H7 (cell line): ENCODE data around the gene ZFP36. TPM values are rescaled to one million over a fixed set of nuclear protein-coding genes. Genes with fewer than 3 reads are reported as not detected.

Experiments used
- DNase-seq: peaks from one replicate; pipeline ENCODE4 v3.0.0; 2012
- H3K27me3 ChIP-seq: 2 replicates; pipeline ENCODE4 v1.6.0; 2011; ENCODE audit warnings: mild to moderate bottlenecking, low read length; ENCODE audit not compliant: control insufficient read depth, insufficient read depth
- H3K36me3 ChIP-seq: replicated peaks from 2 replicates; pipeline ENCODE4 v1.5.1; 2011; ENCODE audit warnings: low read length; ENCODE audit not compliant: control insufficient read depth, insufficient read depth
- H3K4me3 ChIP-seq: 2 replicates; pipeline ENCODE4 v1.5.1; 2011; ENCODE audit warnings: low read depth, mild to moderate bottlenecking, control low read depth, low read length, moderate library complexity; ENCODE audit not compliant: insufficient read depth
- total RNA-seq: library from RNA; depleted of rRNA; stranded (reverse); fragments of >200 nt; shearing (Covaris generic); gene quantifications from 2 replicates; pipeline ENCODE4 v1.2.3, GENCODE V29; 2014

Gene ZFP36
- total RNA-seq, 1 experiment from 2014 or later = 2.2 TPM

DNA sequence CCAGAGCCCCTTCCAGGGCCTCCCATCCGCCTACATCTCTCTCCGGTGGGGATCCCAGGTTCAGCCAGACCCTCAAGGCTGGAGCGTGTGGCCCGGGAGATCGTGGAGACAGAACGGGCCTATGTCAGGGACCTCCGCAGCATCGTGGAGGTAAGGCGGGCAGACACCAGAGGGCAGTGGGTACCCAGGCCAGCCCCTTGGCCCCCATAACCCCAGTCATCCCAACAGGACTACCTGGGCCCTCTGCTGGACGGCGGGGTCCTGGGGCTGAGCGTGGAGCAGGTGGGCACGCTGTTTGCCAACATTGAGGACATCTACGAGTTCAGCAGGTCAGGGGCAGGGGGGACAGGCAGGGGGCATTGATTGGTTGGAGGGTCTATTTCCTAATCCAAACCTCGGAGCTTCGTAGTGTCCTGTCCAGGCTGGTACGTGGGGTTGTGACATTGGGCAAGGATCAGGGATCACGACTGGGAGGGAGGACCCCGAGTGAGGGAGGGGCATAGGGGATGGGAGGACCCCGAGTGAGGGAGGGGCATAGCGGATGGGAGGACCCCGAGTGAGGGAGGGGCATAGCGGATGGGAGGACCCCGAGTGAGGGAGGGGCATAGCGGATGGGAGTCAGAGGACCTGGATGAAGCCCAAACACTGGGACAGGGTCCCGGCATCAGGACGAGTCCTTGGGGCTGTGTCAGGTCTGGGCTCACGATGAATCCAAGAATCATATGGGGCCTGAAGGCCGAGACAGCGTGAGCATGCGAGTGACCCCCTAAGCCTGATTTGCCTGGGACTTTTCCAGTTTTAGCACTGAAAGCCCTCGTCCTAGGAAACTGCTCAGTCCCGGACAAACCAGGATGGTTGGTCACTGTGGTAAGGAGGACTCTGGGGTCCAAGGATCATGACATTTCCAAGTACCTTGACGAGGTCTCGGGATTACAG is 8.7 kb downstream of the ZFP36 start:
- H3K4me3 ChIP-seq = no peak overlapping the region
- DNase-seq = peak; percentile 83

DNA sequence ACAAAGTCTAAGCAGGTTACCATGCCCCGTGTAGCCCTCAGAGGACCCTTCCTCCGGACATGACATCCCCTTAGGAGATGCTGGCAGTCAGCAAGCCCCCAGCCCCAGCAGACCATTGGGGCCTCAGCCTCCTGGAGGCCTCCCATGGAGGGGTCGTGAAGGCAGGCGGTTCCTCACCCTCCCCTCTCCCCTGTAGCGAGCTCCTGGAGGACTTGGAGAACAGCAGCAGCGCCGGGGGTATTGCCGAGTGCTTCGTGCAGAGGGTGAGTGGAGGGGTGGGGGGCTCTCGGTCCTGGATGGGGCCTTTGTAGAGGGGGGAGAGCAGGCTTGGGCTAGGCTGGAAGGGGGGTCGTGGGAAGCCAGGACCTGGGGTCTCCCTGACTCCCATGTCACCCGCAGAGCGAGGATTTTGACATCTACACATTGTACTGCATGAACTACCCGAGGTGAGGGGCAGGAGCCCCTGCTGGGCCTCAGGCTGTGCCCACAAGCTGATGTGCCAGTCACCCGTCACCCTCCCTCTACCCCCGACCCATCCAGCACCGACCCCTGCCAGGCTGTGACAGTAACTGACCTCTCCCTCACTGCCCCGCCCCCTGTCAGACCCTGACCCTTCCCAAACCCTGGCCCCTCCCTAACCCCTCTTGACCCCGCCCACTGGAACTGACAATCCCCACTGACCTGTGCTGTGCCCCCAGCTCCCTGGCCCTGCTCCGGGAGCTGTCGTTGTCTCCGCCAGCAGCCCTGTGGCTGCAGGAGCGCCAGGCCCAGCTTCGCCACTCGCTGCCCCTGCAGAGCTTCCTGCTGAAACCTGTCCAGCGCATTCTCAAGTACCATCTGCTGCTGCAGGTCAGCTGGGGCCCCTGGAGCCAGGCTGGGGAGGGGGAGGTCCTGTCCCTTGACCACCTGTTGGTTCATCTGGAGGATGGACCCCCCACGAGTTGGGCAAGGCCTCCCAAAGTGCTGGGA is 9.8 kb downstream of the ZFP36 start:
- no peak overlapping the region for H3K4me3 ChIP-seq
- DNase-seq = peak; percentile 86

More for the DNA sequence above, 8.7 kb downstream of the ZFP36 start:
- peaks cover 20% of the 10 kb centered on the region for H3K36me3 ChIP-seq
- no peaks in the 10 kb centered on the region for H3K27me3 ChIP-seq

DNA sequence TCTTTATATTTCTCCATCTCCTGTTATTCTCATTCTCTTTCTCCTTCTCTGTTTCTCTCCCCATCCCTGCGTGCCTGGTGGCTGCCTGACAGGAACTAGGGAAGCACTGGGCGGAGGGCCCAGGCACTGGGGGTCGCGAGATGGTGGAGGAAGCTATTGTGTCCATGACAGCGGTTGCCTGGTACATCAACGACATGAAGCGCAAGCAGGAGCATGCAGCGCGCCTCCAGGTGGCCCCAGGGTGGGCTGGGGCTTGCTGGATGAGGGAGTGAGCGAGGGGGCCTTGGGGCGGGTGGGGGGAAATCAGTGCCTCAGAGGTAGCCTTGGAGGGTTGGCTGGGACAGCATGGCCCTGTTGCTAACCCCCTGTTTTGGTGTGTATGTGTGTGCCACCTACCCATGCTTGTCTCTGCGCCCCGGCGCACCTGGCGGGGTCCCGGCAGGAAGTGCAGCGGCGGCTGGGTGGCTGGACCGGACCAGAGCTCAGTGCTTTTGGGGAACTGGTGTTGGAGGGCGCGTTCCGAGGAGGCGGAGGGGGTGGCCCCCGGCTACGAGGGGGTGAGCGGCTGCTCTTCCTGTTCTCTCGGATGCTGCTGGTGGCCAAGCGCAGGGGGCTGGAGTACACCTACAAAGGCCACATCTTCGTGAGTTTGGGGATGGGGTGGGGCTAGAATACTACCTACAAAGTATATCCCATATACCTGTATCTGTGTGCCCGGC is 11.0 kb downstream of the ZFP36 start:
- Histone ChIP-seq H3K27me3 (no peaks in the 10 kb centered on the region), H3K36me3 (peaks cover 28% of the 10 kb centered on the region), H3K4me3 (no peak overlapping the region)
- peak; percentile 41 for DNase-seq

More for the DNA sequence above, 9.8 kb downstream of the ZFP36 start:
- peaks cover 24% of the 10 kb centered on the region for H3K36me3 ChIP-seq
- no peaks in the 10 kb centered on the region for H3K27me3 ChIP-seq

DNA sequence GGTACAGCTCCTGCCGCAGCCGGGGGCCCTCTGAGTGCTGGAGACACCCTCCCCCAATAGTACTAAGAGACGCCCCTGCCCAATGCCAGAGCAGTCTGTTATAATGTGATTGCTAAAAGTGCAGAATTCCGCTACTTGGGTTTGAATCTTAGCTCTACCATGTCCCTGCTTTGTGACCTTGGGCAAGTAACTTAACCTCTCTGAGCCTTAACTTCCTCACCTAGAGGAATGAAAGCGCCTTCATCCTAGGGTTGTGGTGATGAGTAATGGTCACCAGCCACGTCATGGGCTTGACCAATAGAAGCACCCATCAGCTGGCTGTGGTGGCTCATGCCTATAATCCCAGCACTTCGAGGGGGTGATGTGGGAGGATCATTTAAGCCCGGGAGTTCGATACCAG is 12.4 kb downstream of the ZFP36 start:
- H3K4me3 ChIP-seq = no peak overlapping the region
- DNase-seq = no peak
- peaks cover 35% of the 10 kb centered on the region for H3K36me3 ChIP-seq

DNA sequence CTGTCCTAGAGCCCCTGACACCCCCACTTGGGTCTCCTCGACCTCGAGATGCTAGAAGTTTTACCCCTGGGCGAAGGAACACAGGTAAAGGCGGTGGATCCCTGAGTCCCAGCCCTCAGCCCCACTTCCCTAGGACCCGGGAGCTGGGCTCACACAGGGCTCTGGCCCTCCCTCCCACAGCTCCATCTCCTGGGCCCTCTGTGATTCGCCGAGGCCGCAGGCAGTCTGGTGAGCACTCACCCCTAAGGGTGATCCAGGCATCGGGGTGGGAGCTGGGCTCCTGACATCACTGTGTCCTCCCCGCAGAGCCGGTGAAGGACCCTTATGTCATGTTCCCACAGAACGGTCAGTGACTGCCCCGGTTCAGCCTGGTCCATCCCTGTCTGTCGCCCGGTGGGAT is 14.1 kb downstream of the ZFP36 start:
- Histone ChIP-seq H3K4me3 (no peak overlapping the region), H3K27me3 (no peaks in the 10 kb centered on the region), H3K36me3 (peaks cover 40% of the 10 kb centered on the region)
- DNase-seq = peak; percentile 33

More for the DNA sequence above, 12.4 kb downstream of the ZFP36 start:
- no peaks in the 10 kb centered on the region for H3K27me3 ChIP-seq

DNA sequence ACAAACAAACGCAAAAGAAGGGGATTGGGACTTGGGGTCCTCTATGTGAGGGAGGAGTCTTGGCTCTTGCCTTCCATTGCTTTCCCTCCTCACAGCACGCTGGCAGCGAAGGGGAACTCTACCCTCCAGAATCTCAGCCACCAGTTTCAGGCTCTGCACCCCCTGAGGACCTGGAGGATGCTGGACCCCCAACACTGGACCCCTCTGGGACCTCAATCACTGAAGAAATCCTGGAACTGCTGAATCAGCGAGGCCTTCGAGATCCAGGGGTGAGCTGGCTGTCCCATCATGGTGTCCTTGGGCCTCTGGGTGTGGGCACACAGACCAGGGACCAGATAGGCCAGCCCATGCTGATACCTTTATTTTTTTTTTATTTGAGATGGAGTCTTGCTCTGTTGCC is 15.4 kb downstream of the ZFP36 start:
- no peaks in the 10 kb centered on the region for H3K27me3 ChIP-seq
- peaks cover 31% of the 10 kb centered on the region for H3K36me3 ChIP-seq
- no peak overlapping the region for H3K4me3 ChIP-seq
- peak; percentile 27 for DNase-seq

DNA sequence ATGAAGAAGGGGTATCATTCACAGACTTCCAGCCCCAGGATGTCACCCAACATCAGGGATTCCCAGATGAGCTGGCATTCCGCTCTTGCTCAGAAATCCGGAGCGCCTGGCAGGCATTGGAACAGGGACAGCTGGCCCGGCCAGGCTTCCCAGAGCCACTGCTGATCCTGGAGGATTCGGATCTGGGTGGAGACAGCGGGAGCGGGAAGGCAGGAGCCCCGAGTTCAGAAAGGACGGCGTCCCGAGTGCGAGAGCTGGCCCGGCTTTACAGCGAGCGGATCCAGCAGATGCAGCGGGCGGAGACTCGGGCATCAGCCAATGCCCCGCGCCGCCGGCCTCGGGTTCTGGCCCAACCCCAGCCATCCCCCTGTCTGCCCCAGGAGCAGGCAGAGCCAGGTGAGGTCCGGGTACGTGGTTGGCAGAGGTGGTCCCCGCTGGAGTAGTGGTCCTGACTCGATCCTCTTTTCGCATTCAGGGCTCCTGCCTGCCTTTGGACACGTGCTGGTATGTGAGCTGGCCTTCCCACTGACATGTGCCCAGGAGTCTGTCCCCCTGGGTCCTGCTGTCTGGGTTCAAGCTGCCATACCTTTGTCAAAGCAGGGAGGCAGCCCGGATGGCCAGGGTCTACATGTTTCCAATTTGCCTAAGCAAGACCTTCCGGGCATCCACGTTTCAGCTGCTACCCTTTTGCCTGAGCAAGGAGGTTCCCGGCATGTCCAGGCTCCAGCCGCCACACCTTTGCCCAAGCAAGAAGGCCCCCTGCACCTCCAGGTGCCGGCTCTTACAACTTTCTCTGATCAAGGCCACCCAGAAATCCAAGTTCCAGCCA is 16.8 kb downstream of the ZFP36 start:
- Histone ChIP-seq H3K36me3 (peaks cover 30% of the 10 kb centered on the region), H3K4me3 (no peak overlapping the region), H3K27me3 (no peaks in the 10 kb centered on the region)
- peak; percentile 39 for DNase-seq

DNA sequence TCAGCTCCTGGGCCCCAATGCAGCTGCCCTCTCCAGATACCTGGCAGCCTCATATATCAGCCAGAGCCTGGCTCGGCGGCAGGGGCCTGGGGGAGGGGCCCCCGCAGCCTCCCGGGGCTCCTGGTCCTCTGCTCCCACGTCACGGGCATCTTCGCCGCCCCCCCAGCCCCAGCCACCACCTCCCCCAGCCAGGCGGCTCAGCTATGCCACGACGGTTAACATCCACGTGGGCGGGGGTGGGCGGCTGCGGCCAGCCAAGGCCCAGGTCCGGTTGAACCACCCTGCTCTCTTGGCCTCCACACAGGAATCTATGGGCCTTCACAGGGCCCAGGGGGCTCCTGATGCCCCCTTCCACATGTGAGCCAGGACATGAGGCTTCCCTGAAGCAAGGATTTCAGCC is 18.3 kb downstream of the ZFP36 start:
- no peaks in the 10 kb centered on the region for H3K27me3 ChIP-seq
- H3K4me3 ChIP-seq = no peak overlapping the region
- peak; percentile 59 for DNase-seq
- peaks cover 22% of the 10 kb centered on the region for H3K36me3 ChIP-seq

DNA sequence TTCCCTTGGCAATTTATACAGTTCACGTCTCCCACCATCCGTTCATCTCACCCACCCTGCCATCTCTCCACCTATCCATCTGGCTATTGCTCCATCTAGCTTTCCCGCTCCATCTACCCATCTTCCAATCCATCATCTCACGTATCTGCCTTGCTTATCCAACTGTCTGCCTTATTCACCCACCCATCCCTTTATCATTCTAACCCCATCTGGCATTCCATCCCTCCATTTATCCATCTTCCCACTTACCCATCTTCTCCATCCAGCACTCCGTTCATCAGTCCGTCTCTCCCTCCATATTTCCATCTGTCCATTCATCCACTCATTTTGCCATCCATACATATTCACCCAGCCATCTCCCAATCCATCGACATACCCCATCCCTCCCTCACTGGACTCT is 19.1 kb downstream of the ZFP36 start:
- H3K4me3 ChIP-seq = no peak overlapping the region
- no peaks in the 10 kb centered on the region for H3K27me3 ChIP-seq
- DNase-seq = peak; percentile 28
- peaks cover 21% of the 10 kb centered on the region for H3K36me3 ChIP-seq

DNA sequence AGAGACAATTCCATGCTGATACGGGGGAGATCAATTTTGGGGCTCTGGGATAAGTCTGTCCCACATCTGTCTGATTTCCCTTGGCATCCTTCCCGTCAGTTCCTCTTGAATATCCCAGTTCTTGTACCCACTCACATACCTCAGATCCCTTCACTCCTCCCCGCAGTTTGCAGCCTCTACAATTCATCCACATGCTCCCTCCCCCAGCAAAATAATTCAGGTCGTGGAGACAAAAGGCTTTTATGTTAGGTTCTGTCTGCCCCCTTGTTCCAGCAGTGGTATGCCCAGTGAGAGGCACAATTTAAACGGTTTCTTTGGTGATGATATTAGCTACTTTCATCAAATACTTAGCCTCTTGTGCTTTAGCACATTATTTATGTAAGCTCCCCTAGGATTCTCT is 19.5 kb downstream of the ZFP36 start:
- H3K27me3 ChIP-seq = no peaks in the 10 kb centered on the region
- H3K4me3 ChIP-seq = no peak overlapping the region
- H3K36me3 ChIP-seq = peaks cover 19% of the 10 kb centered on the region
- peak; percentile 40 for DNase-seq

DNA sequence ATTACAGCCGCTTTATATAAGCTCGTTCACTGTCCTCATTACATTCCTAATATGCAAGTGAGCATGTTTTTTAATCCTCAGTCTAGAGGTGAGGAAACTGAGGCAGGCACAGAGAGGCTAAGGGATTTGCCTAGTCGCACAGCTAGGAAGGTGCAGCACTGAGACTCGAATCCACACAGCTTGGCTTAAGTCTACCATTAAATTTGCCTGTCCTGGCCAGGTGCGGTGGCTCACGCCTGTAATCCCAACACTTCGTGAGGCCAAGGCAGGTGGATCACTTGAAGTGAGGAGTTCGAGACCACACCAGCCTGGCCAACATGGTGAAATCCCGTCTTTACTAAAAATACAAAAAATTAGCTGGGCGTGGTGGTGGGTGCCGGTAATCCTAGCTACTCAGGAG is 21.1 kb downstream of the ZFP36 start:
- DNase-seq = no peak
- H3K4me3 ChIP-seq = no peak overlapping the region
- H3K36me3 ChIP-seq = peaks cover 15% of the 10 kb centered on the region
- H3K27me3 ChIP-seq = no peaks in the 10 kb centered on the region

DNA sequence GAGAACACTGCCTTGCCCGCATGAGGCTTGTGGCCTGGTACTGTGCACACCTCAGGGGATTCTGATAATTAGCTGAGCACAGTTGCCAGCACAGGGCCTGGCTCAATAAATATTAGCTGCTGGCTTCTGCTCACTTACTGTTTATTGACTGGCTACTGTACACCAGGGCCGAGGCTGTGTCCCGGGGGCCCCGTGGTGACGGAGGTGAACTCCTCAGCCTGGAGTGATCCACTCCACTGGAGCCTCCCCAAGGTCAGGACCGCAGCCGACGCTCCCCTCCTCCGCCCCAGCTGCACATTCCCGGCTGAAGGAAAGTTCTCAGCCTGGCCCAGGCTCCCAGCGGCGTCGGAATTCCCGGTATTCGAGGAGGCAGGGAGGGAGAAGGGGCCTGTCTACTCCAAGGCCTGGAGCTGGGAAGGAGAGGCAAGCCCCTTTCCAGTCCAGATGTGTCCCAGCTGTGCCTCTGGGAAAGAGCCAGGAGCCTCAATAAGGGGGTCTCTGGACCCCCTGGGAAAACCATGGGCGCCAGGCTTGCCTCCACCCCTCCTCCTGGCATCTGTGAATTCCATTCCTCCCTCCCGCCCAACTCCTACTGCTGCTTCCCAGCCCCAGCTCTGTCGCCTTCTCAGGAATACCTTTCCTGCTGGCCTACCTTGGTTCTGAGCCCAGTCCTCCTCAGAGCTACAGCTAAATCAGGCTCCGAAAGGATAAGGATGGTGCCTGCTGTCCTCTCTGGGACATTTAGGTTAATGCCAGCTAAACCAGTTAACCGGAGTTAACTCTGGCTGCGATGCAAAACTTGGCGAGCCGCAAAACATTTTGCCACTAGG is 21.9 kb downstream of the ZFP36 start:
- no peaks in the 10 kb centered on the region for H3K27me3 ChIP-seq
- no peak overlapping the region for H3K4me3 ChIP-seq
- peak; percentile 91 for DNase-seq
- H3K36me3 ChIP-seq = peaks cover 19% of the 10 kb centered on the region
